SH-SY5Y (cell line): Measurements from ENCODE around the gene LONP1.

Experiments used
- GATA2 ChIP-seq: IDR thresholded peaks from 2 replicates; pipeline ENCODE4 v1.6.1; 2011; ENCODE audit warnings: mild to moderate bottlenecking, low read depth, low read length
- GATA3 ChIP-seq: IDR thresholded peaks from 2 replicates; pipeline ENCODE4 v1.6.1; 2011; ENCODE audit warnings: low read depth, mild to moderate bottlenecking, low read length, moderate library complexity

- TF ChIP-seq GATA2, result no peak
- TF ChIP-seq GATA3, result no peak
Measured at GRCh38 chr19:5767949-5768348, 48.0 kb upstream of the LONP1 start.
